SK-N-SH treated with all-trans-retinoic acid at 6 μM for 48 hours (cell line): ENCODE measurements around the gene IQUB.

ENCODE experiments used
- ATAC-seq: fragments of 200-7000 bp; cut with Tn5 transposase; 3 replicates; pipeline ENCODE4 v1.9.1; 2020; ENCODE audit warnings: mild to moderate bottlenecking, moderate library complexity
- ARNTL ChIP-seq: fragments of 450-650 bp; formaldehyde crosslinking; IDR thresholded peaks from 2 replicates; pipeline ENCODE4 v1.5.0; 2020; ENCODE audit warnings: low read depth, mild to moderate bottlenecking, moderate library complexity, borderline replicate concordance
- CSDC2 ChIP-seq: fragments of 250-450 bp; sonication (Bioruptor Pico); IDR thresholded peaks from 2 replicates; pipeline ENCODE4 v1.5.0; 2020; ENCODE audit warnings: mild to moderate bottlenecking, moderate library complexity
- ESRRG ChIP-seq: fragments of 250-450 bp; sonication (Bioruptor Pico); IDR thresholded peaks from 2 replicates; pipeline ENCODE4 v1.6.1; 2021; ENCODE audit warnings: mild to moderate bottlenecking
- ISL1 ChIP-seq: fragments of 250-450 bp; sonication (Bioruptor Pico); IDR thresholded peaks from 2 replicates; pipeline ENCODE4 v2.1.2; 2022; ENCODE audit warnings: mild to moderate bottlenecking, moderate library complexity
- OSR1 ChIP-seq: fragments of 250-450 bp; sonication (Bioruptor Pico); IDR thresholded peaks from 2 replicates; pipeline ENCODE4 v1.8.0; 2022; ENCODE audit warnings: moderate library complexity, mild to moderate bottlenecking, inconsistent platforms
- POU6F1 ChIP-seq: fragments of 250-450 bp; sonication (Bioruptor Pico); IDR thresholded peaks from 2 replicates; pipeline ENCODE4 v1.8.0; 2021; ENCODE audit warnings: low read depth, mild to moderate bottlenecking, moderate library complexity, borderline replicate concordance
- PPARA ChIP-seq: fragments of 250-450 bp; sonication (Bioruptor Pico); IDR thresholded peaks from 2 replicates; pipeline ENCODE4 v1.5.0; 2020; ENCODE audit warnings: mild to moderate bottlenecking, borderline replicate concordance
- RARB ChIP-seq: fragments of 250-450 bp; sonication (Bioruptor Pico); IDR thresholded peaks from 2 replicates; pipeline ENCODE4 v1.8.0; 2021; ENCODE audit warnings: mild to moderate bottlenecking, moderate library complexity
- TCF4 ChIP-seq: fragments of 250-450 bp; sonication (Bioruptor Pico); IDR thresholded peaks from 2 replicates; pipeline ENCODE4 v1.8.0; 2021; ENCODE audit warnings: mild to moderate bottlenecking, moderate library complexity, borderline replicate concordance
- TOX ChIP-seq: fragments of 250-450 bp; sonication (Bioruptor Pico); IDR thresholded peaks from 2 replicates; pipeline ENCODE4 v1.8.0; 2021; ENCODE audit warnings: mild to moderate bottlenecking, moderate library complexity, borderline replicate concordance
- TSHZ2 ChIP-seq: fragments of 250-450 bp; sonication (Bioruptor Pico); IDR thresholded peaks from 2 replicates; pipeline ENCODE4 v1.5.0; 2020; ENCODE audit warnings: mild to moderate bottlenecking, moderate library complexity
- ZNF565 ChIP-seq: fragments of 450-650 bp; formaldehyde crosslinking; conservative IDR thresholded peaks from 2 replicates; pipeline ENCODE4 v1.5.0; 2020; ENCODE audit warnings: low read depth, mild to moderate bottlenecking, moderate library complexity
- ZNF70 ChIP-seq: fragments of 450-650 bp; formaldehyde crosslinking; IDR thresholded peaks from 2 replicates; pipeline ENCODE4 v1.5.0; 2020; ENCODE audit warnings: mild to moderate bottlenecking, moderate library complexity
- ZNF8 ChIP-seq: fragments of 450-650 bp; formaldehyde crosslinking; IDR thresholded peaks from 2 replicates; pipeline ENCODE4 v1.5.0; 2020; ENCODE audit warnings: mild to moderate bottlenecking, moderate library complexity
- TF ChIP-seq, protein P1 (sequence below): fragments of 250-450 bp; sonication (Bioruptor Pico); IDR thresholded peaks from 2 replicates; pipeline ENCODE4 v1.8.0; 2020; ENCODE audit warnings: mild to moderate bottlenecking, moderate library complexity, borderline replicate concordance
- TF ChIP-seq, protein P2 (sequence below): fragments of 250-450 bp; sonication (Bioruptor Pico); IDR thresholded peaks from 2 replicates; pipeline ENCODE4 v1.5.1; 2020; ENCODE audit warnings: low read depth, mild to moderate bottlenecking, moderate library complexity

Gene IQUB

DNA sequence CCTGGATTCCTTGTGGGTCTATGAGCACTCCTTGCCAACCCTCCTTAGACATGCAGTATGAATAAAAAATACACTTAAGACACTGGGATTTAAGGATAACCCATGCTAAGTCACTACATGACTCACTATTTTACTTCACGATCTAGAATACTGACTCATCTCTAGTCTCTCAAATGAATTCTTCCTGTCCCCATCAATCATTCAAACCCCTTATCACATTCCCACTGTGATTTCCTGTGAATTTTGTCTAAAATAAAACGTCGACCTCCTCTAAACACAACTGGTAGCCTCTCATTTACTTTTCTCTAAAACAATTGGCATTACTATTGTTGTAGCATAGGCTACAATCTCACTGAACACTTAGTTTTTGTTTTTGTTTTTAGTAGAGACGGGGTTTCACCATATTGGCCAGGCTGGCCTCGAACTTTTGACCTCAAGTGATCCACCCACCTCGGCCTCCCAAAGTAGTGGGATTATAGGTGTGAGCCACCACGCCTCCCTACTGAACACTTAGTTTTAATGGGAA, 3.9 kb upstream of the IQUB start:
- TF ChIP-seq CSDC2 (CRISPR knock-in tag), result no peak
- peak; percentile 68 for TF ChIP-seq ISL1
- TF ChIP-seq TSHZ2 (CRISPR knock-in tag), result no peak
- no peak for TF ChIP-seq PPARA
- ATAC-seq, result peak; percentile 48

- TF ChIP-seq ESRRG (CRISPR knock-in tag) (no peak), ZNF8 (CRISPR knock-in tag) (no peak), OSR1 (CRISPR knock-in tag) (no peak), ARNTL (CRISPR knock-in tag) (no peak), TOX (CRISPR knock-in tag) (no peak)
- TF ChIP-seq, protein P1, sequence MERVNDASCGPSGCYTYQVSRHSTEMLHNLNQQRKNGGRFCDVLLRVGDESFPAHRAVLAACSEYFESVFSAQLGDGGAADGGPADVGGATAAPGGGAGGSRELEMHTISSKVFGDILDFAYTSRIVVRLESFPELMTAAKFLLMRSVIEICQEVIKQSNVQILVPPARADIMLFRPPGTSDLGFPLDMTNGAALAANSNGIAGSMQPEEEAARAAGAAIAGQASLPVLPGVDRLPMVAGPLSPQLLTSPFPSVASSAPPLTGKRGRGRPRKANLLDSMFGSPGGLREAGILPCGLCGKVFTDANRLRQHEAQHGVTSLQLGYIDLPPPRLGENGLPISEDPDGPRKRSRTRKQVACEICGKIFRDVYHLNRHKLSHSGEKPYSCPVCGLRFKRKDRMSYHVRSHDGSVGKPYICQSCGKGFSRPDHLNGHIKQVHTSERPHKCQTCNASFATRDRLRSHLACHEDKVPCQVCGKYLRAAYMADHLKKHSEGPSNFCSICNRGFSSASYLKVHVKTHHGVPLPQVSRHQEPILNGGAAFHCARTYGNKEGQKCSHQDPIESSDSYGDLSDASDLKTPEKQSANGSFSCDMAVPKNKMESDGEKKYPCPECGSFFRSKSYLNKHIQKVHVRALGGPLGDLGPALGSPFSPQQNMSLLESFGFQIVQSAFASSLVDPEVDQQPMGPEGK, result no peak
- TF ChIP-seq, all 23 proteins: peak for 0
- ATAC-seq, result no peak
These were observed 2.7 kb upstream of the IQUB start for GRCh38 chr7:123537026-123537642.

DNA sequence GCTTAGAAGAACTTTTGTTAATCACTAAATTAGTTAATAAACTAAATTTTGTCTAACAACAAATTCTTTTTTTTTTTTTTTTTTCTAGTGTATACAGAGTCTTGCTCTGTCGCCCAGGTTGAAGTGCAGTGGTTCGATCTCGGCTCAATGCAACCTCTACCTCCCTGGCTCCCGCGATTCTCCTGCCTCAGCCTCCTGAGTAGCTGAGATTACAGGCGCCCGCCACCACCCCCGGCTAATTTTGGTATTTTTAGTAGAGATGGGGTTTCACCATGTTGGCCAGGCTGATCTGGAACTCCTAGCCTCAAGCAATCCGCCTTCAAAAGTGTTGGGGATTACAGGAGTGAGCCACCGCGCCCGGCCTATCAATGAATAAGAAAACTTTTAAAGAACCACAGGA, 1.1 kb upstream of the IQUB start:
- ATAC-seq, result no peak
- TF ChIP-seq TOX (CRISPR knock-in tag) (no peak), OSR1 (CRISPR knock-in tag) (no peak), POU6F1 (CRISPR knock-in tag) (no peak), ARNTL (CRISPR knock-in tag) (no peak), RARB (no peak), TSHZ2 (CRISPR knock-in tag) (no peak), ISL1 (no peak)
- TF ChIP-seq, protein P2, sequence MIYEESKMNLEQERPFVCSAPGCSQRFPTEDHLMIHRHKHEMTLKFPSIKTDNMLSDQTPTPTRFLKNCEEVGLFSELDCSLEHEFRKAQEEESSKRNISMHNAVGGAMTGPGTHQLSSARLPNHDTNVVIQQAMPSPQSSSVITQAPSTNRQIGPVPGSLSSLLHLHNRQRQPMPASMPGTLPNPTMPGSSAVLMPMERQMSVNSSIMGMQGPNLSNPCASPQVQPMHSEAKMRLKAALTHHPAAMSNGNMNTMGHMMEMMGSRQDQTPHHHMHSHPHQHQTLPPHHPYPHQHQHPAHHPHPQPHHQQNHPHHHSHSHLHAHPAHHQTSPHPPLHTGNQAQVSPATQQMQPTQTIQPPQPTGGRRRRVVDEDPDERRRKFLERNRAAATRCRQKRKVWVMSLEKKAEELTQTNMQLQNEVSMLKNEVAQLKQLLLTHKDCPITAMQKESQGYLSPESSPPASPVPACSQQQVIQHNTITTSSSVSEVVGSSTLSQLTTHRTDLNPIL (CRISPR knock-in tag), result no peak
- TF ChIP-seq, all 23 proteins: peak for 0

GRCh38 chr7:123533929-123534382, 439 bp downstream of the IQUB start:
- ATAC-seq, result no peak; the same call in 1 of the 3 replicates
- no peak for TF ChIP-seq ZNF70
- TF ChIP-seq, protein P1, result no peak
- TF ChIP-seq TCF4 (CRISPR knock-in tag), result no peak
- TF ChIP-seq ESRRG (CRISPR knock-in tag), result no peak
- no peak for TF ChIP-seq ZNF565
- TF ChIP-seq TSHZ2 (CRISPR knock-in tag), result no peak
- no peak for TF ChIP-seq POU6F1 (CRISPR knock-in tag)
- TF ChIP-seq CSDC2 (CRISPR knock-in tag), result no peak
